Fibroblast of skin of right biceps (primary cell): ENCODE data around the gene LRRC8B.

Experiments
- DNase-seq: peaks from one replicate; pipeline ENCODE4 v3.0.0-alpha.2; 2013

Gene LRRC8B

DNA sequence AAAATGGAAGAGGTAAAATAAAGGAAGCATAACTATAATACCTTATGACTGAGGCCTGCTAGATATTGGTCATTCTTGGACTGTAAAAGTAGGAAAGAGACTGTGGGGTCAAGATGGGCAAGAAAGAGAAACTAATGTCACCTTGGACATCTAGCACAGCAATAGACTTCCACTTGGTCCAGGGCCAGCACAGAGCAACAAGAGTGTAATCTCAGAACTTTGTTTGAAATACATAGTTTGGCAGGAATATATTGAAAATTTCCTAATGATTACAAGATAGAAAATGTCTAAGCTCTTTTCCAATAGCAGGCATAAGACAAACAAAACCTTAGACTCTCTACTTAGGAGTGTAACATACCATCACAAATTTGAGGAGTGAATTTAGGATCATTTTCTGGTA is 112.9 kb downstream of the LRRC8B start:
- DNase-seq = no peak

DNA sequence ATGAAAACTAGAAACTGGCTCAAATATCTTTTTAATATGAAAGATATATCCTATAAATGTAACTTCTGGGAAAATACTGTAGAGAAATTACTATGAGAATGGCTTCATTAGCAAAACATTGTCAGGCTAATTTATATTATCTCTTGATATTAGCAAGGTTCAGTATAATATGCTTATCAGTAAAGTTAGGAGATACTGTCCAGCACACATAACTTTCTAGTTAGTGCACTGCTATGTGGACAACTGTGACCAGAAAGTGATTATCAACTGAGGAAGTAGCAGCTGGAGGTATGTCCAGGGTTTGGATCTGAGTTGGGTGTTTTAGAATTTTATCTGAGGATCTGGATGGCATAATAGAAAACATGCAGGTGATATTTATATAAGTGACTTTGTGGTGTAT is 115.8 kb downstream of the LRRC8B start:
- DNase-seq = no peak

DNA sequence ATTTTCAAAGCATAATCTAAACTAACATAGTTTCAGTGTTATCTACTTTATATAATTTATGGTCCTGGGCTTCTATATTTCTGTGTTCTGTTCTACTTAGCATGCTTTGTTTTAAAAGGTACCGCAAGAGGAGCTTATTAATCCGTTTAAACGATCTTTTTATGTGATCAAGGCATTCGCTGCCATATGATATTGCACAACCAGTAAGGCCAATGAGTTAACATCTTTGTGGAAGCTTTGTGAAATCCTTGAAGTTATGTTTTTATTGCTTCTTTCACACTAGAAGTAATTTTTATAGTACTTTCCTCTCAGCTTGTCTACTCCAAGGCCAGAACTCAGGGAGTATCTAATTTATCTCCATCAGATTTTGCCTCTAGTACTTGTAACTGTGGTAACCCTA is 117.2 kb downstream of the LRRC8B start:
- DNase-seq = no peak

DNA sequence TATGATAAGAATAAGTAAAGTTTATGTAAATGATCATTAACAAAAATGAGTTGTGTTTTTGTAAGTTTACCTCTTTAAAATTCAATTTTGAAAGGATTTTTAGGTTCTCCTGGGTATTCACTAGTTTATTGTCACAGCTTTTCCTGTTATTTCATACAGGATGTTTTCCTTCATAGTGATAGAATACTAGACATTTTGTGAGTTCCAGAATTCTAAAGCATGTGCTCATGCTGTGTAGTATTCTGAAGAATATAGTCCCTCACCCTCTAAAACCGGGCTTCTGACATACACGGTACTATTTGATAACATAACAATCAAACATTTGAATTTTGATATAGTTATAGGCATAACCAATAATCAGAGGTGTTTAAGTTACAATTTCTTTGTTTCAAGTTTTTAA is 118.9 kb downstream of the LRRC8B start:
- no peak for DNase-seq

GRCh38 chr1:89644119-89644814 is 119.6 kb downstream of the LRRC8B start:
- no peak for DNase-seq

DNA sequence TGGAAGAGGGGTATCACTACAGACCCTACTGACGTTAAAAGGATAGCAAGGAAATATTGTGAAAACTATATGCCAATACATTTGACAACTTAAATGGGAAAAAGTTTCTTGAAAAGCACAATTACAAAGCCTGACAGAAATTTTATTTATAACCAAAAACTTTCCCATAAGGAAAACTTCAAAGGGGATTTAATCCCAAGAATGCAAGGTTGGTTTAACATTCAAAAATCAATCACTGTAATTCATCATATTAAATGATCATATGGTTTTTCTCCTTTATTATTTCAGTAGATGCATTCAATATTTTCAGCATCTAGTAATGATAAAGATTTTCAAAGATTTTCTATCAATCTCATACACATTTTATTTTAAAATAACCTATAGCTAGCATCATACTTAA is 121.6 kb downstream of the LRRC8B start:
- no peak for DNase-seq
